CD4-positive, alpha-beta memory T cell (primary cell): ENCODE data around the gene SLC25A1. TPM values are rescaled to one million over a fixed set of nuclear protein-coding genes. Genes with fewer than 3 reads are reported as not detected.
"Not testable (repeated sequence)": the region's sequence is repeated elsewhere in the genome, so short reads cannot be mapped to it uniquely, and the experiment has no call there.

Experiments
- CTCF ChIA-PET: fragments of 350-600 bp; sonication (Branson Sonifier 250); formaldehyde crosslinking; loops from one replicate; lab custom pipeline; 2021; ENCODE audit warnings: inconsistent platforms; ENCODE audit not compliant: partially characterized antibody; lab: Charles Lee
- POLR2A ChIA-PET: fragments of 350-600 bp; sonication (Branson Sonifier 250); formaldehyde crosslinking; loops from one replicate; lab custom pipeline; 2021; ENCODE audit not compliant: partially characterized antibody; lab: Charles Lee
- DNase-seq, 5 donors: peaks; one replicate each; pipeline versions ENCODE4 v3.0.0 to v3.0.0-alpha.2; 2020 to 2022; ENCODE audit warnings: mixed read lengths in 1 of 5
- H3K27ac ChIP-seq: one replicate; pipeline ENCODE4 v1.7.0; 2013; ENCODE audit warnings: low read depth, low read length
- H3K27me3 ChIP-seq: 2 replicates; pipeline ENCODE4 v1.7.0; 2013; ENCODE audit warnings: mild to moderate bottlenecking, low read length, moderate library complexity; ENCODE audit not compliant: insufficient read depth
- H3K36me3 ChIP-seq: 2 replicates; pipeline ENCODE4 v1.7.0; 2013; ENCODE audit warnings: mild to moderate bottlenecking, low read length, moderate library complexity; ENCODE audit not compliant: insufficient read depth
- H3K4me1 ChIP-seq: 2 replicates; pipeline ENCODE4 v1.7.0; 2013; ENCODE audit warnings: mild to moderate bottlenecking, low read length, moderate library complexity; ENCODE audit not compliant: insufficient read depth
- H3K4me3 ChIP-seq, 2 donors: one replicate each; pipeline ENCODE4 v1.7.0; 2013; ENCODE audit warnings: low read length in 2 of 2, mild to moderate bottlenecking in 1 of 2
- H3K9me3 ChIP-seq, 2 donors: one replicate each; pipeline ENCODE4 v1.7.0; 2013; ENCODE audit warnings: low read length in 2 of 2, control low read depth in 1 of 2; ENCODE audit not compliant: control insufficient read depth in 1 of 2
- H3K27ac Mint-ChIP-seq, 7 donors: one replicate each; pipeline ENCODE4 v1.8.0; 2020 to 2021; ENCODE audit warnings: mixed read lengths in 7 of 7, mild to moderate bottlenecking in 6 of 7, inconsistent platforms in 3 of 7, moderate library complexity in 3 of 7
- H3K27me3 Mint-ChIP-seq, 2 donors: one replicate each; pipeline ENCODE4 v1.8.0; 2020 to 2021; ENCODE audit warnings: mixed read lengths in 2 of 2
- H3K36me3 Mint-ChIP-seq, 2 donors: one replicate each; pipeline ENCODE4 v1.8.0; 2020 to 2021; ENCODE audit warnings: mixed read lengths in 2 of 2, inconsistent platforms in 1 of 2, mild to moderate bottlenecking in 1 of 2
- H3K4me1 Mint-ChIP-seq, 4 donors: one replicate each; pipeline ENCODE4 v1.8.0; 2020 to 2021; ENCODE audit warnings: mixed read lengths in 4 of 4, mild to moderate bottlenecking in 1 of 4
- H3K4me3 Mint-ChIP-seq, 8 donors: one replicate each; pipeline ENCODE4 v1.8.0; 2020 to 2021; ENCODE audit warnings: mixed read lengths in 8 of 8, mild to moderate bottlenecking in 7 of 8, moderate library complexity in 6 of 8, inconsistent platforms in 3 of 8
- H3K9me3 Mint-ChIP-seq, 8 donors: one replicate each; pipeline ENCODE4 v1.8.0; 2020 to 2021; ENCODE audit warnings: mixed read lengths in 8 of 8, mild to moderate bottlenecking in 5 of 8, inconsistent platforms in 3 of 8, moderate library complexity in 1 of 8
- intact Hi-C: fragments of 100-400 bp; cut with micrococcal nuclease; formaldehyde crosslinking; loops from one replicate; pipeline ENCODE4 v1.15.1; 2023
- polyA plus RNA-seq, 2 donors: library from polyadenylated mRNA; unstranded; fragments of 300-500 nt; fragmentation: Illumina TruSeq; gene quantifications; one replicate each; pipeline ENCODE4 v1.2.3, GENCODE V29; 2021
- total RNA-seq, 2 experiments: library from RNA; stranded (reverse); gene quantifications; one replicate each; pipeline ENCODE4 v1.2.3, GENCODE V29; 2021

The SLC25A1 gene
- total and polyA plus RNA-seq, 4 experiments from 2014 or later: 35.5 to 64.9 (median 39.9) TPM

GRCh38 chr22:19158649-19159048 lies 19.9 kb downstream of the SLC25A1 start:
- H3K4me3 Mint-ChIP-seq, H3K9me3 ChIP-seq, H3K36me3 ChIP-seq, DNase-seq, intact Hi-C loops, H3K27me3 ChIP-seq, H3K27ac ChIP-seq, H3K4me1 ChIP-seq, H3K27ac Mint-ChIP-seq, H3K36me3 Mint-ChIP-seq, H3K9me3 Mint-ChIP-seq, H3K4me1 Mint-ChIP-seq, H3K4me3 ChIP-seq: not testable (repeated sequence)
- H3K27me3 Mint-ChIP-seq: peaks cover 13 to 14% of the 10 kb centered on the region in 2 donors
- POLR2A ChIA-PET: interaction anchor here (0.6 kb wide), 1 partner anchor 20 kb away, joined by 3 read pairs; the partner anchor contains the start of gene SLC25A1
- CTCF ChIA-PET: interaction anchor here (2.2 kb wide), 1 partner anchor 14 kb away, joined by 7 read pairs; the partner anchor contains the start of gene ESS2

GRCh38 chr22:19156109-19156508 lies 22.4 kb downstream of the SLC25A1 start:
- H3K27ac Mint-ChIP-seq, H3K4me3 Mint-ChIP-seq, CTCF ChIA-PET, H3K36me3 ChIP-seq, H3K4me3 ChIP-seq, H3K9me3 ChIP-seq, intact Hi-C loops, H3K36me3 Mint-ChIP-seq, H3K4me1 ChIP-seq, DNase-seq, POLR2A ChIA-PET, H3K27ac ChIP-seq: not testable (repeated sequence)
- Mint-ChIP-seq H3K4me1 (peaks cover 3 to 11% (median 7%) of the 10 kb centered on the region in 4 donors), H3K27me3 (peaks cover 30 to 32% of the 10 kb centered on the region in 2 donors), H3K9me3 (peaks cover 0 to 11% (median under 1%) of the 10 kb centered on the region in 8 donors)
- peaks cover 12% of the 10 kb centered on the region for H3K27me3 ChIP-seq

GRCh38 chr22:19152942-19153883 lies 25.3 kb downstream of the SLC25A1 start:
- H3K4me3 Mint-ChIP-seq: peak overlapping the region in 1 of 8 donors; percentile 27
- peaks cover 0 to 11% (median under 1%) of the 10 kb centered on the region in 8 donors for H3K9me3 Mint-ChIP-seq
- H3K27ac Mint-ChIP-seq: no peak overlapping the region
- H3K36me3 ChIP-seq: no peaks in the 10 kb centered on the region
- intact Hi-C loops: no loop called here
- H3K27me3 Mint-ChIP-seq: peaks cover 29 to 35% of the 10 kb centered on the region in 2 donors
- no peaks in the 10 kb centered on the region for H3K36me3 Mint-ChIP-seq
- peaks cover 5 to 18% (median 11%) of the 10 kb centered on the region in 4 donors for H3K4me1 Mint-ChIP-seq
- no peaks in the 10 kb centered on the region for H3K4me1 ChIP-seq
- ChIA-PET POLR2A (no interaction called here), CTCF (interaction anchor here (1.8 to 2.2 kb wide), 2 partner anchors 8 to 477 kb away, joined by 5 to 7 read pairs; partner anchors contain the start of gene ESS2)
- no peak for DNase-seq
- no peaks in the 10 kb centered on the region for H3K9me3 ChIP-seq
- peaks cover 23% of the 10 kb centered on the region for H3K27me3 ChIP-seq
- no peak overlapping the region for H3K27ac ChIP-seq
- no peak overlapping the region for H3K4me3 ChIP-seq

- H3K27ac ChIP-seq: no peak overlapping the region
- intact Hi-C loops: no loop called here
- H3K9me3 Mint-ChIP-seq: peaks cover 0 to 11% (median under 1%) of the 10 kb centered on the region in 8 donors
- H3K36me3 Mint-ChIP-seq: no peaks in the 10 kb centered on the region
- peaks cover 5 to 18% (median 11%) of the 10 kb centered on the region in 4 donors for H3K4me1 Mint-ChIP-seq
- H3K4me3 ChIP-seq: no peak overlapping the region
- H3K27me3 ChIP-seq: peaks cover 23% of the 10 kb centered on the region
- CTCF ChIA-PET: no interaction called here
- peak overlapping the region; percentile 43 to 83 (median 62) for H3K4me3 Mint-ChIP-seq
- peaks cover 30 to 35% of the 10 kb centered on the region in 2 donors for H3K27me3 Mint-ChIP-seq
- H3K27ac Mint-ChIP-seq: peak overlapping the region in 1 of 7 donors; percentile 73
- H3K9me3 ChIP-seq: no peaks in the 10 kb centered on the region
- POLR2A ChIA-PET: no interaction called here
- DNase-seq: no peak
- H3K36me3 ChIP-seq: no peaks in the 10 kb centered on the region
- H3K4me1 ChIP-seq: no peaks in the 10 kb centered on the region
Measured at GRCh38 chr22:19151329-19152191, 27.0 kb downstream of the SLC25A1 start.

GRCh38 chr22:19150482-19151328 lies 27.8 kb downstream of the SLC25A1 start:
- H3K9me3 Mint-ChIP-seq: peaks cover 0 to 11% (median under 1%) of the 10 kb centered on the region in 8 donors
- H3K4me1 Mint-ChIP-seq: peaks cover 5 to 18% (median 11%) of the 10 kb centered on the region in 4 donors
- H3K36me3 ChIP-seq: no peaks in the 10 kb centered on the region
- no peaks in the 10 kb centered on the region for H3K9me3 ChIP-seq
- intact Hi-C loops: no loop called here
- H3K4me3 ChIP-seq: no peak overlapping the region
- POLR2A ChIA-PET: no interaction called here
- H3K4me3 Mint-ChIP-seq: peak overlapping the region; percentile 5 to 83 (median 62)
- no peaks in the 10 kb centered on the region for H3K36me3 Mint-ChIP-seq
- H3K4me1 ChIP-seq: no peaks in the 10 kb centered on the region
- no peak overlapping the region for H3K27ac ChIP-seq
- DNase-seq: no peak
- CTCF ChIA-PET: no interaction called here
- peak overlapping the region in 1 of 7 donors; percentile 73 for H3K27ac Mint-ChIP-seq
- peaks cover 27 to 33% of the 10 kb centered on the region in 2 donors for H3K27me3 Mint-ChIP-seq
- H3K27me3 ChIP-seq: peaks cover 23% of the 10 kb centered on the region

- H3K4me3 Mint-ChIP-seq: peak within 1 kb of the TSS; percentile 59 to 83 (median 74)
- H3K9me3 Mint-ChIP-seq: peaks cover 0 to 11% (median under 1%) of the 10 kb centered on the region in 8 donors
- intact Hi-C loops: no loop called here
- Histone ChIP-seq H3K27me3 (peaks cover 23% of the 10 kb centered on the region), H3K4me1 (no peaks in the 10 kb centered on the region), H3K4me3 (peak within 1 kb of the TSS in 1 of 2 donors; percentile 14), H3K36me3 (no peaks in the 10 kb centered on the region), H3K9me3 (no peaks in the 10 kb centered on the region), H3K27ac (no peak within 1 kb of the TSS)
- peaks cover 5 to 18% (median 11%) of the 10 kb centered on the region in 4 donors for H3K4me1 Mint-ChIP-seq
- H3K27me3 Mint-ChIP-seq: peaks cover 27 to 33% of the 10 kb centered on the region in 2 donors
- DNase-seq: no peak
- CTCF ChIA-PET: no interaction called here
- H3K27ac Mint-ChIP-seq: peak within 1 kb of the TSS in 1 of 7 donors; percentile 73
- POLR2A ChIA-PET: no interaction called here
- no peaks in the 10 kb centered on the region for H3K36me3 Mint-ChIP-seq
Measured at GRCh38 chr22:19149991-19150390, 28.5 kb downstream of the SLC25A1 start, which contains the start of gene GSC2. Gene GSC2, minus strand, starts transcription at chr22:19150292. Its CDS starts 9 bp downstream, at chr22:19150283.
